ENCODE data around the gene GATA6. TPM values are rescaled to one million over a fixed set of nuclear protein-coding genes. Genes with fewer than 3 reads are reported as not detected.

Gene GATA6
- total and polyA plus RNA-seq, 2 of the 8 experiments (the other 6 are each of a cell fraction or from before 2014, with no cell fraction given) = 0.09 TPM; not detected in 1

DNA sequence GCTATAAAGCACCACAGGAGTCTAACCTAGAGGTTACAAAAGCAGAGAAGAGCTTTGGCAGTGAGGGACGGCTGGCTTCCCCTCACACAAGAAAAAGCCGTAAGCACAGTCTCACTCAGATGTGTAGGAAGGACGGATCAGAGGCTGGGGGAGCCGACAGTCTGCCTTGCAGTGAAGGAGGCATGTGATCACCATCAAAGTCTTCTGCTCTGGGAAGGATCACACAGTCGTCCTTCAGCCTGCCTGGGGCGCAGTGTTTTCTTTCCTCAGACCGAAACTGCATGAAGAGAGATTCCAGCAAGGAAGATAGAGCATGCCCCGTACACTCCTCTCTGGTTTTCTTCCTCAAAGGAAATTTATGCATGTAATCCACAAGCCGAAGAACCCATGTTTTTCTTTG is 24.1 kb downstream of the GATA6 start (continued):
- TF ChIP-seq CHD7 (IDR thresholded peaks at IDR 0.05; ENCODE audit: insufficient replicate concordance, low read length) (no peak), SP1 (IDR thresholded peaks at IDR 0.05; ENCODE audit: low read depth, low read length) (no peak), TCF12 (IDR thresholded peaks at IDR 0.05; ENCODE audit: low read depth, low read length) (no peak), CREB1 (IDR thresholded peaks at IDR 0.05) (no peak)
